SIG-M5 (cell line): ENCODE results near the gene COL6A3.

Experiments used
- DNase-seq: peaks from one replicate; lab custom pipeline; 2025; lab: John Stamatoyannopoulos, UW

The COL6A3 gene

GRCh38 chr2:237441605-237442274 lies 27.8 kb upstream of the COL6A3 start:
- no peak for DNase-seq

GRCh38 chr2:237440819-237441281 lies 26.9 kb upstream of the COL6A3 start:
- DNase-seq: no peak

GRCh38 chr2:237438080-237438940 lies 24.3 kb upstream of the COL6A3 start:
- no peak for DNase-seq

GRCh38 chr2:237437566-237437965 lies 23.6 kb upstream of the COL6A3 start:
- no peak for DNase-seq

GRCh38 chr2:237435844-237436587 lies 22.1 kb upstream of the COL6A3 start:
- no peak for DNase-seq

- DNase-seq: no peak
Measured at GRCh38 chr2:237434866-237435311, 20.9 kb upstream of the COL6A3 start.

GRCh38 chr2:237433920-237434676 lies 20.1 kb upstream of the COL6A3 start:
- DNase-seq: no peak

- DNase-seq: no peak
Measured at GRCh38 chr2:237432484-237433092, 18.6 kb upstream of the COL6A3 start.

GRCh38 chr2:237431837-237432236 lies 17.9 kb upstream of the COL6A3 start:
- DNase-seq: no peak

GRCh38 chr2:237431372-237431771 lies 17.4 kb upstream of the COL6A3 start:
- DNase-seq: no peak

- DNase-seq: no peak
Measured at GRCh38 chr2:237430861-237431260, 16.9 kb upstream of the COL6A3 start.

- DNase-seq: no peak
Measured at GRCh38 chr2:237429753-237430152, 15.8 kb upstream of the COL6A3 start.

GRCh38 chr2:237427769-237428506 lies 14.0 kb upstream of the COL6A3 start:
- DNase-seq: no peak

- no peak for DNase-seq
Measured at GRCh38 chr2:237426517-237426916, 12.6 kb upstream of the COL6A3 start.

GRCh38 chr2:237425320-237425719 lies 11.4 kb upstream of the COL6A3 start:
- no peak for DNase-seq

GRCh38 chr2:237424544-237424943 lies 10.6 kb upstream of the COL6A3 start:
- no peak for DNase-seq

GRCh38 chr2:237423891-237424290 lies 9.9 kb upstream of the COL6A3 start:
- no peak for DNase-seq

GRCh38 chr2:237422309-237422708 lies 8.3 kb upstream of the COL6A3 start:
- DNase-seq: no peak

- no peak for DNase-seq
Measured at GRCh38 chr2:237421542-237422116, 7.7 kb upstream of the COL6A3 start.

GRCh38 chr2:237418300-237418699 lies 4.3 kb upstream of the COL6A3 start:
- no peak for DNase-seq
